ENCODE results near the gene NSMCE4A. TPM values are rescaled to one million over a fixed set of nuclear protein-coding genes. Genes with fewer than 3 reads are reported as not detected.

NSMCE4A gene
- polyA plus RNA-seq, 1 donor = 104 TPM

Other genes starting within 250 kb of the NSMCE4A start
- gene ATE1, start 47.2 kb downstream of the NSMCE4A start, polyA plus RNA-seq (ENCODE audit: insufficient read length) = 38.7 TPM
- 47.5 TPM for gene TACC2, start 13.9 kb upstream of the NSMCE4A start, polyA plus RNA-seq (ENCODE audit: insufficient read length)